Measurements from ENCODE around the gene MTFP1. TPM values are rescaled to one million over a fixed set of nuclear protein-coding genes. Genes with fewer than 3 reads are reported as not detected.

The MTFP1 gene
- total and polyA plus RNA-seq, 4 donors, result 6.8 to 20.2 (median 8.8) TPM

GRCh38 chr22:30396871-30397655 is 28.5 kb upstream of the MTFP1 start, which contains the start of gene SEC14L2:
SEC14L2 (plus strand) TSS chr22:30397018; CDS start chr22:30397117, 99 bp downstream.
- peaks cover 0 to 2% (median 0%) of the 10 kb centered on the region in 4 donors for H3K36me3 ChIP-seq (ENCODE audit: control insufficient read depth in 4 of 4, insufficient read depth in 3 of 4, low read depth in 1 of 4, low read length in 3 of 4)
- no peaks in the 10 kb centered on the region for H3K27me3 ChIP-seq (ENCODE audit: control insufficient read depth in 4 of 4, insufficient read depth in 4 of 4, low read length in 3 of 4)
- DNase-seq (ENCODE audit: low spot score), result peak; percentile 78
- peak within 1 kb of the TSS; percentile 68 to 70 for H3K9ac ChIP-seq (ENCODE audit: low read depth in 1 of 2, low read length in 2 of 2)
- under 1% methylated on average over 56 of the region's 56 CpGs for WGBS
- peak within 1 kb of the TSS; percentile 83 to 88 (median 87) for H3K4me3 ChIP-seq (ENCODE audit: low read depth in 1 of 3, low read length in 3 of 3)
- H3K27ac ChIP-seq (ENCODE audit: low read depth in 1 of 2, low read length in 2 of 2), result peak within 1 kb of the TSS; percentile 78 to 85
- TF ChIP-seq ATF3 (IDR thresholded peaks at IDR 0.05) (no peak), YY1 (IDR thresholded peaks at IDR 0.05) (peak; percentile 36), NR2F2 (IDR thresholded peaks at IDR 0.05) (no peak), JUND (IDR thresholded peaks at IDR 0.05) (no peak), TAF1 (conservative IDR thresholded peaks at IDR 0.05) (peak; percentile 82), ZBTB33 (IDR thresholded peaks at IDR 0.05) (no peak), MAX (IDR thresholded peaks at IDR 0.05) (peak; percentile 44), EGR1 (IDR thresholded peaks at IDR 0.05; ENCODE audit: low read depth in 2 of 2) (no peak), SP1 (IDR thresholded peaks at IDR 0.05) (no peak), CTCF (IDR thresholded peaks at IDR 0.05; ENCODE audit: low read depth, low read length, missing input control) (no peak), RXRA (IDR thresholded peaks at IDR 0.05) (peak; percentile 39 to 67), GABPA (IDR thresholded peaks at IDR 0.05 in 1 of 2, conservative IDR thresholded peaks at IDR 0.05 in 1 of 2) (no peak), RAD21 (IDR thresholded peaks at IDR 0.05) (peak in 1 of 2 donors; percentile 46), HNF4G (IDR thresholded peaks at IDR 0.05) (no peak), FOXA1 (IDR thresholded peaks at IDR 0.05) (no peak), FOXA2 (IDR thresholded peaks at IDR 0.05) (no peak), REST (IDR thresholded peaks at IDR 0.05) (peak; percentile 68), HNF4A (conservative IDR thresholded peaks at IDR 0.05) (peak; percentile 48 to 78)
- peaks cover 5 to 71% (median 59%) of the 10 kb centered on the region in 4 donors for H3K4me1 ChIP-seq (ENCODE audit: control insufficient read depth in 4 of 4, insufficient read depth in 4 of 4, low read length in 3 of 4)
- no peaks in the 10 kb centered on the region for H3K9me3 ChIP-seq (ENCODE audit: control insufficient read depth in 4 of 4, low read length in 3 of 4)

All from liver (tissue), 9 donors.